GM19455 (cell line): ENCODE measurements around the gene KLHL21.
A peak's percentile ranks its signal among the peaks of the same experiment; 100 is the strongest.
"Not testable (repeated sequence)": the region's sequence is repeated elsewhere in the genome, so short reads cannot be mapped to it uniquely, and the experiment has no call there.

Source experiments
- ATAC-seq: cut with Tn5 transposase; IDR thresholded peaks from one replicate; pipeline ENCODE4 v1.9.1; 2021; ENCODE audit not compliant: unreplicated experiment

The KLHL21 gene, protein sequence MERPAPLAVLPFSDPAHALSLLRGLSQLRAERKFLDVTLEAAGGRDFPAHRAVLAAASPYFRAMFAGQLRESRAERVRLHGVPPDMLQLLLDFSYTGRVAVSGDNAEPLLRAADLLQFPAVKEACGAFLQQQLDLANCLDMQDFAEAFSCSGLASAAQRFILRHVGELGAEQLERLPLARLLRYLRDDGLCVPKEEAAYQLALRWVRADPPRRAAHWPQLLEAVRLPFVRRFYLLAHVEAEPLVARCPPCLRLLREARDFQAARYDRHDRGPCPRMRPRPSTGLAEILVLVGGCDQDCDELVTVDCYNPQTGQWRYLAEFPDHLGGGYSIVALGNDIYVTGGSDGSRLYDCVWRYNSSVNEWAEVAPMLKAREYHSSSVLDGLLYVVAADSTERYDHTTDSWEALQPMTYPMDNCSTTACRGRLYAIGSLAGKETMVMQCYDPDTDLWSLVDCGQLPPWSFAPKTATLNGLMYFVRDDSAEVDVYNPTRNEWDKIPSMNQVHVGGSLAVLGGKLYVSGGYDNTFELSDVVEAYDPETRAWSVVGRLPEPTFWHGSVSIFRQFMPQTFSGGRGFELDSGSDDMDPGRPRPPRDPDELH

DNA sequence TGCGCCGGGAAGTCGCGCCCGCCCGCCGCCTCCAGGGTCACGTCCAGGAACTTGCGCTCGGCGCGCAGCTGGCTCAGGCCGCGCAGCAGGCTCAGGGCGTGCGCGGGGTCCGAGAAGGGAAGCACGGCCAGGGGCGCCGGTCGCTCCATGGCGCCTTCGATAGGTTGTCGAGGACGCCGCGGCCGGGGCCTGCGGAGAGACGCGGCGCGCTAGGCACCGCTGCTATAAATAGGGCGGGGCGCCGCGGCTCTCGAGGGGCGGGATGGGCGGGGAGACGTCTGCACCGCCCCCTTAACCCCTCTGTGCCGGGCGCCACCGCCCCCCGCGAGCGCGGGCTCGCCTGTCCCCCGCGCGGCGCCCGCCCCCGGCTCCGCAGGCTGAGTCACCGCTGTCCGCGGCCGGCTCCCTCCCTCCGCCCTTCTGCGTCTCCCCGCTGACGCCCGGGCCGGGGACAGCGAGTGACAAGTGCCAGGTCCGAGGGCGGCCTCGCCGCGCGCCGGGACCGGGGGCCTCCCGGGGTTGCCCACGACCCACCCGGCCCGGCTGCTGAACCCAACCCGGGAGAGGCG is at the start of gene KLHL21:
Gene KLHL21, minus strand, starts transcription at position 201 of the 569 bp plus-strand sequence. Its CDS starts 52 bp downstream, at position 149.
- ATAC-seq = peak; percentile 47

DNA sequence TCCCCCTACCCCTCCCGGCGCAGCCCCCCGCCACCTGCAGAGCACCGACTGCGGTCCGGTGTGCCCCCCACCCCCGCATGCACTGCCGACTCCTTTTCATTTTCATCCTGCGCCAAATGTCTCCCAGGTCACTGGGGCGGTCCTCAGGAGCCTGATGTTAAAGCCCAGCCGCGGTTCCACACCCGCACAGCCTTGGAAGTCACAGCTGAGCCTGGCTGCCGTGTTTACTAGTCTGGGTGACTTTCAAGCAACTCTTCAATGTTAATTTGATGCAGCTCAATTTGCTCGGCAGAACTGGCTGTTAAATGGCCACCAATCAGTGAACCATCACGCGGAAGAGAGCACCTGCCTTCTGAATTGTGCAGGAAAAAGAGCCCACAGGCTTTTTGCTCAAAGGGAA is 49.2 kb upstream of the KLHL21 start:
- no peak for ATAC-seq

DNA sequence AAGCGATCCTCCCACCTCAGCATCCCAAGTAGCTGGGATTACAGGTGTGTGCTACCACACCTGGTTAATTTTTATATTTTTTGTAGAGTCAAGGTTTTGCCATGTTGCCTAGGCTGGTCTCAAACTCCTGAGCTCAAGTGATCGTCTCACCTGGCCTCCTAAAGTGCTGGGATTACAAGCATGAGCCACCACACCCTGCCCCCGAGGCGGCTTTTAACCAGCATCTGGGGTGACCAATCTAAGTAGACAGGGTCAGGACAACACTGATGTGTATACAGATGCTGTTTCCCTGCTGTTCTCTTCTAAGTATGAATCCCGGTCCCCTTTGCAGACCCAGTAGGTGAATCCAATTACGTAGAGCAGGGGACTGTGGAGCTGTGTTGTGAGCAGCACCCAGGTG is 45.9 kb upstream of the KLHL21 start:
- no peak for ATAC-seq

DNA sequence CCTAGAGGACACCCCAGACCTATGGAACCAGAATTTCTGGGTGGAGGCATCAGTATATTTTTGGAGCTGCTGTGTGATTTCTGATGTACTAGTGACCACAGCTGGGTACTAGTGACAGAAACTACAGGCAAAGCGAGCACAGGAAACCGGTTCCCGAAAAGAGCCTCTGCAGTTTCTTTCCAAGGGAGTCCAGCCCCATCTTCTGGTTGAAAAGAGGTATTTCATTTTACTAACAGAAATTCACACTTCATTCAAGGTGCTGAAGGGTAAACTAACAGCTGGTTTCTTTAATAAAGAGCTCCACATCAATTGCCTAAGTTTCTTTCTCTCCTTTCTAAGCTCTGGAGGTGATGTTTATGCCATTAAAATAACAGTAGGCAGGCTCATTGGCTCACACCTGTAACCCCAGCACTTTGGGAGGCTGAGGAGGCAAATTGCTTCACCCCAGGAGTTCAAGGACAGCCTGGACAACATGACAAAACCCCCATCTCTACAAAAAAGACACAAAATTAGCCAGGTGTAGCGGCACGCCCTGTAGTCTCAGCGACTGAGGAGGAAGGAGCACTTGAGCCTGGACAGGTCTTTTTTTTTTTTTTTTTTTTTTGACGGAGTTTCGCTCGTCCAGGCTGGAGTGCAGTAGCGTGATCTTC is 44.0 kb upstream of the KLHL21 start:
- ATAC-seq = no peak

DNA sequence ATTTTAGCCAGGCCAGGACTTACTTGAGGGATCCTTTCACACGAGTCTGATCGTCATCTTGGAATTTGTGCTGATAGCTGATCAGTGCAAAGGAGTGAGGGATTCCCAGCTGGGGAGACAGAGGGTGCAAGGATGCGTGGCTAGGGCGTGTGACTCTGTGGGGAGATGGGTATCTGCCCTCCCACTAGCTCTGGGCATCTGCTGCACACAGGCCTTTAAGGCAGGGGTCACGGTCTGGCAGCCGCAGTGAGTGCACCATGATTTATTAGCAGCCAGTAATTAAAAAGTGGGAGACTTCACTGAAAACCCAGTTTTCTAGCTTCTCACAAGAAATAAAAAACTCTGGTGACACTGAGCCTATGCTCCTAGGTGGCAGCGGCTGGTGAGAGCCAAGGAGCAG is 42.3 kb upstream of the KLHL21 start:
- ATAC-seq = no peak

DNA sequence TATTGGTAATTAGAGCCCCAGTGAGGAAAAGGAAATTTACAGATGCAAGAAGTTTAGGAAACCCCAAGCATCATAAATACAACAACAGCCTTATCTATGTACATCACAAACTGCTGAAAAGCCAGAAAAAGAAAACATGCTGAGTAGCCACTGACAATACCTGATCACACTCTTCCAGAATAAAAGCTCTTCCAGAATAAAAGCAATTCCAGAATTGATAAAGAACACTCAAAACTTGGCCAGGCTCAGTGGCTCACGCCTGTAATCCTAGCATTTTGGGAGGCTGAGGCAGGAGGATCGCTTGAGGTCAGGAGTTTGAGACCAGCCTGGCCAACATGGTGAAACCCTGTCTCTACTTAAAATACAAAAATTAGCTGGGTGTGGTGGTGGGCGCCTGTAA is 38.2 kb upstream of the KLHL21 start:
- ATAC-seq = not testable (repeated sequence)

DNA sequence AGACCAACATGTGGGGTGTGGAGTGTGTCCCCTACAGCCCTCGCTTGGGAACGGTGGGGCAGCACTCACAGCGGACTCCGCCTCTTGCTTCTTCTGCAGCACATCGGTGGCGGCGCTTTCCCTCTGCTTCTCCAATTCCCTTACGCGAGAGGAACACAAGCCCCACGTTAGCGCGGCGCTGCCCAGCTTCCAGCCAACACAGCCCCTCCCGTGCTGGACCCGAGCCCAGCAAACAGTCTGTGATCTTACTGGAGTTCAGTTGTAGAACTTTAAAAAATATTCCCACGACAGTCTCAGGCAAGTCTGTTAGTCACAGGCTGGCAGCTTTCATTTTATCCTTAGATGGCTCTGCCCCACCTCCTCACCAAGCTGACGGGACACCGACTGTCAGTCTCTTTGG is 35.6 kb upstream of the KLHL21 start:
- ATAC-seq = no peak

DNA sequence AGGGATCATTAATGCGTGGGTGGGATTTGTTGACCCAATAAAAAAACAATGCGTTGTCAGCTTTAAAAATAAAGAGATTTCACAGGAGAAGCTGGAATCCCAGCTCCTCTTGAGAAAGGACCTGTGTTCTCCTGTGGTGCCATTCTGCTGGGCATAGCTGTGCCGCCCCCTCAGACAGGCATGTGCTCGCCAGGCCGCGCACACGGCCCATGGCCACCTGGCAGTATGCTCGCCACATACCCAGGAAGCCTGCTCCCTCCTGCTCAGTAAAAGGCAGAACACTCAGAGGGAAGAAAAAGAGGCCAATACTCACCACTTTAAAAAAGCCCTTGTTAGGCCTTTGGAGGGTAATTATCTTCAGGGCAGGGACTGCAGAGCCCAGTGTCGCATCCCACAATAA is 35.1 kb upstream of the KLHL21 start:
- ATAC-seq = no peak

DNA sequence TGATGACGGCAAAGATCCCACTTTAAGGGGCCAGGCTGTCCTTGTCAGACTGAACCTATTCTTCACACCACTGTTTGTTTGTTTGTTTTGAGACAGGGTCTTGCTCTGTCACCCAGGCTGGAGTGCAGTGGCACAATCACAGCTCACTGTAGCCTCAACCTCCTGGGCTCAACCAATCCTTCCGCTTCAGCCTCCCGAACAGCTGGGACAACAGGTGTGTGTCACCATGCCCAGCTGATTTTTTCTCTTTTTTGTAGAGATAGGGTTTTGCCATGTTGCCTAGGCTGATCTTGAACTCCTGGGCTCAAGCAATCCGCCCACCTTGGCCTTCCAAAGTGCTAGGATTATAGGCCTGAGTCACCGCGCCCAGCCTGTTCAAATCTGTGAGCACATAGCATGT is 34.1 kb upstream of the KLHL21 start:
- not testable (repeated sequence) for ATAC-seq

DNA sequence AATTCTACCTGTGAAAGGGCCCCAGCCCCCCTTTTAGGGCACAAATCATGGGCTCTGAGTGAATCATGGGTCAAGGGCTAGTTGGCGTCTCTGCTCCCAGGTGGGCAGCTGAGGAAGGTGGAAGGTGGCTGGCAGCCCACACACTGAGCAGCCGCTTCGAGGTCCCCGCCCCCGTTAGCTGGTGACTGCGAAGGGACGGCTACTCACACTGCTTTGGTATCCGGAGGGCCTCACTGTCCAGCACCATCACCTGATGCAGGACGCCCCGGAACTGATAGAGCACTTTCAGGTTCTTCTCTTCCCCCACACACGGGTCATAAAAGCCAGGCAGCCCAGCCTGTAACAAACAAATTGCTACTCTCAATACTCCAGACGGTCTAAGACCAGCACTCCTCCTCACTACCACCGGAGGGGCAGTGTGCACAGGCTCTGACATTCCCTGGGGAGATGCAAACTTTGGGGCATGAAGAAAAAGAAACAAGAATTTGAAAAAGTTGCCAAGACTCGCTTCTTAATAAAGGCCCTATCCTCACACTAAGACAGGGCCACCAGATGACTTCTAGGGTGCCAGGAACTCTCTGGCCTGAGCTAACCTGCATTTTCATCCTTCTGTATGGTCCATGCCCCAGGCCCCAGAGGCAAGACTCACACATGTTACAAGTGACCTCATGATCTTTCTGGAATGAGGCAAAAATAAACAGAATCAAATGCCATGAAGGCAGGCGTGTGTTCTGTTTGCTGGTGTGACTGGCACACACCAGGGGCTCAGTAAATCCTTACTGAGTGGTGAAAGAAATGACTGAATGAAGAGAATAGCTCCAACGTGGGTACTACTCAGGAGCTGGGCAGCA is 33.5 kb upstream of the KLHL21 start:
- ATAC-seq = no peak

DNA sequence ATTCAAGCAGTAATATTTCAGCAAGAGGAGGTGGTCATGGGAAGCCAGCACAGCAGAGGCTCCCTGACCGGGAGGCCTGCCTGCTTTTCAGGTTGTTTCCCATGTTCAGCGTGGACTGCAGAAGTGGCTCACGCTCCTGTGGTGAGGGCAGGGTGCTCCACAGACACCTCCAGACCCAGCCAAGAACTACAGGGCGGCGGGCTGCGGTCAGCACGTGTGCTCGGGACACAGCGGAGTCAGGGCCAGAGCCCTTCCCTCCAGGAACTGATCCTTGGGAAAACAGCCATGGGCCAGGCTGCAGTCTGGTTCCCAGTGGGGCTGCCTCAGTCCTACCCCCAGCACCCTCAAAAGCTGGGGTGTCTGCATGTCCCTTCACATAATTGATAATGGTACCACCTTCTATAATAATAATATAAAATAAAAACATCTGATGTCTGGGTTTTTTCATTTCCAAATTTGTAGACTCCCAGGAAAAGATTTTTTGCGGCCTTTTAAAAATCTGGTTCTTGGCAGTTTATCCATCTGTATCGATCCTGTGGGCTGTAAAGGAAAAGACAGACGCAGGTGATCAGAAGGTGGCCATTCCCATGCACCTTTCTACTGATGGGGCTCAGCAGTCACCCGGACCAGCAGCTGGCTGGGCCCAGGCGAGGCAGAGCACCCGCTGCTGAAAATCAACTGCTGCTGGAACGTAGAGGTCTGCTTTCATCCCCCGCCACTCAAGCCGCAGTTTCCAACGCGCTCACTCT is 32.7 kb upstream of the KLHL21 start:
- no peak for ATAC-seq

DNA sequence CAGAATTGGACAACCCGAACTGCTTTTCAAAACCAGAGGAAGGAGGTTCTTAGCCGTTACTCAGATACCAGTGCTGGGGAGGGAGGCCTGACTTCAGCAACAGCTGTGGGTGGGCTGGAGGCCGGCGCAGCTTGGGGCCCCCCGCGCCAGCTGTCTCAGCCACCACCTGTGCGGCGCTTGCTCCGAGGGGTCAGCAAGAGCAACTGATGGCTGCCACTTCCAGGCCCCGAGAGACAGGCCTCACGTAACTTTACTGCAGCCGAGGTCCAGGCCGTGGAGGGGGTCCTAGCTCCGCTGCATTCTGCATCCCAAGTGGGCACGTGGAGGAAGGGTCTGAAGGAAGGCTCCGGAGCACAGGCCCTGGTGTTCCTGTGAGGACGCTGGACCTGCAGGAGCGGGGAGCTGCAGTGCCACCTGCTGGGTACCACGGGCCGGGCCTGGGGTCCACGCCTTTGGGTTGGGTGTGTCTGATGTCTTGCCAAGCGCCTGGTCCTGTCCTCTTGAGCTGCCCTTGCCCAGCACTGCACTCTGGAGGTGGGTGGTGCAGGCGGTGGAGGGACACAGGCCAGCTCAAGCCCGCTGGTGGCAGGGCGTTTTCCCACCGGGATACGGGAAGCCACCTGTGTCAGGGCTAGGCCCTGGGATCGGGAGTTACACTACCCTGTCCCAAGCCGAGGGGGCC is 31.8 kb upstream of the KLHL21 start:
- ATAC-seq = no peak

DNA sequence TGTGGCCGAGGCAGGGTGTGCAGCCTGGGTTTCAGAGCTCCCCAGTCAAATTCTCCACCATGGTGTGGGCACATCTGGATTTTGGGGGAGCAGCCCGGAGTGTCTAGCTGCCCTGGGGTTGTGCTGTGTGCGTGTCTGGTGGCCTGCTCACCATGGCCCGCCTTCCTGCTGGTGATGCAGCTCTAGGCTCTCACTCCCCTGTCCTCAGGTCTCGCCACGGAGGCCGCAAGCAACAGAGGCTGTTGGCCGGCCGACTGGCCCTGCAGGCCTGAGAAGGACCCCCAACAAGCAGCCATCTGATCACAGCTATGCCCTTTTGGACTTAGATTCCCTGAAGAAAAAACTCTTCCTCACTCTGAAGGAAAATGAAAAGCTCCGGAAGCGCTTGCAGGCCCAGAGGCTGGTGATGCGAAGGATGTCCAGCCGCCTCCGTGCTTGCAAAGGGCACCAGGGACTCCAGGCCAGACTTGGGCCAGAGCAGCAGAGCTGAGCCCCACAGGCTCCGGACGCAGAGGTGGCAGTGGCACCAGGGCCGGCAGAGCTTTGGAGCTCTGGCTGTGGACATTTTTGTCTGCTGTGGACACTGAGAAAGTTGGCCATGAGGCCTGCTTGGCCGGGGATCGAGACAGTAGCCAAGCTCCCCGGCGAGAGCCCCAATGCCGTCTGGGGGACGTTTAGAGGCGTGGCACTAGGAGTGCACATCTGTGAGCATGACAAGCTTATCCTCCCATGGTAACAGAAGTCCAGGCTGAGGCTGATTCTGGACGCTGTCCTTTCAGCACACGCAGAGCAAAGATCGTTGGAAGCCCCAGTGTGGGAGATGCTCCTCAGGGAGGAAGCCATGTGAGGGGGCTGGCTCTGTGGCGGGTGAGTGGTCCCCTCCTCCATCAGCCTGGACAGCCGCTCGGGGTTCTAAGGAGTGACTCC is 30.2 kb upstream of the KLHL21 start:
- no peak for ATAC-seq

DNA sequence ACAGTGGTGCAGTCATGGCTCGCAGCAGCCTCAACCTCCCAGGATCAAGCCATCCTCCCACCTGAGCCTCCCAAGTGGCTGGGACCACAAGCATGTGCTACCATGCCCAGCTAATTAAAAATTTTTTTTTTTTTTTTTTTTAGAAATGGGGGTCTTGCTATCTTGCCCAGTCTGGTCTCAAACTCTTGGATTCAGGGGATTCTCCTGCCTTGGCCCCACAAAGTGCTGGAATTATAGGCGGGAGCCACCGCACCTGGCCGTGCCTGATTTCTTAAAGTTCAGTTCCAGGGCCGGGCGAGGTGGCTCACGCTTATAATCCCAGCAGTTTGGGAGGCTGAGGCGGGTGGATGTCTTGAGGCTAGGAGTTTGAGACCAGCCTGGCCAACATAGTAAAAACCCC is 28.4 kb upstream of the KLHL21 start:
- ATAC-seq = no peak

DNA sequence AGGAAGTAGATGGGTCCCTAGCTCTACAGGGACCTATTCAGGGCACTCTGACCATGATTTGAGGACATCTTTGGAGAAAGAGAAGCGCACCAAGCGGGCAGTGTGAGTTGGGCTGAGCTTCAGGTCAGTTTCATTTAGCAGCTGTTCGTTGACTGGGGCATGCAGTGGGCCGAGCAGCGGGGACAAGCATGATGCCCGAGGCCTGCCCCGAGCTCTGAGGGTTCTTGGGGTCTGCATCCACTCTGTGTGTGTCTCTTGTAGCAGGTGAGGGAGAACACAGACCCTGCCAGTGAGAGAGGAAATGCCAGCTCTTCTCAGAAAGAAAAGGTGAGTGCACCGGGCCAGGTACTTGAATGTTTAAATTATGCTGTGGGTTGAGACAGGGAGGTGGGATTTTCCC is 27.4 kb upstream of the KLHL21 start:
- ATAC-seq = no peak

DNA sequence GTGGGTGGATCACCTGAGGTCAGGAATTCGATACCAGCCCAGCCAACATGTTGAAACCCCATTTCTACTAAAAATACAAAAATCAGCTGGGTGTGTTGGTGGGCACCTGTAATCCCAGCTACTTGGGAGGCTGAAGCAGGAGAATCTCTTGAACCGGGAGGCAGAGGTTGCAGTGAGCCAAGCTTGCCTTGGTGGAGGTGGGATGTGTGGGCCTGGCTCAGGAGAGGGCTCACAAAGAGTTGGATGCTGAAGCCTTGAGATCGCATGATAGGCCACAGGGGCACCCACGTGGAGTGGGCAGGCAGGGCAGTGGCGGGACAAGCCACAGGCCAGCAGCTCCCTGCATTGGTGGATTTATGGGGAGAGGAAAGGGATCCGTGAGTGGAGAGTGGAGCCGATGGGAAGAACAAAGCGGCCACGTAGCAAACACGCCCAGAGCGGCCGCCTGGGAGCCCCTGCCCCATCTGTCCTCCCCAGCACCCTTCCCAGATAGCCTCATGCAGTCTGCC is 26.4 kb upstream of the KLHL21 start:
- no peak for ATAC-seq

DNA sequence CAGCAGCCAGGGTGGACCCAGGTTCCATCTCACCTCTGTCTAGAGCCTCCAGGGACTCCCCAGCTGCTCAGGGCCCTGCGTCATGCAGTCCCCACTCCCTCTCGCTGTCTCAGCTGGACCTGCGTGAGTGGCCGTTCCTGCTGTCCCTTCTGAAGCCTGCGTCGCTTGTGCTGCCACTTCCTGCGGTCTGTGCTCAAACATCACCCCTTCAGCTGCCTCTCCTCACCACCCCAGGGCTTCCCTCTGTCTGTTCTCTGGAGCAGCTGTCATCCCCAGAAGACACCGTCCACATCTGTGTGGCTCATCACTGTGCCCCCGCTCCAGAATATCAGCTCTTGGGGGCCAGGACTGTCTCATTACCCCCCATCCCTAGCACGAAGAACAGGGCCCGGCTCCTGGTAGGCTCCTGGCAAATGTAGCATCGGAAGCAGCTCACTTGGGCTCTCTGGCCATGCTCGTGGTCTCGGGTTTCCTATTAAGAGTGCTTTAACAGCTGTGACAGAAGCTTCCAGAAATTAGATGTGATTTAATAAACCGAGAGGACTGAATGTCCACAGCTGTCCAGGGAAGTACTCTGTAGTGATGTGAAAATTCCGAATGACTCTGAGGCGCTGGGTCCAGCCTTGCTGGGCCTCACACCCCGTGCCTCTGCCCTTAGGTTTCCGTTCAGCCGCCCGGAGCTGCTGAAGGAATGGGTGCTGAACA is 25.3 kb upstream of the KLHL21 start:
- no peak for ATAC-seq

DNA sequence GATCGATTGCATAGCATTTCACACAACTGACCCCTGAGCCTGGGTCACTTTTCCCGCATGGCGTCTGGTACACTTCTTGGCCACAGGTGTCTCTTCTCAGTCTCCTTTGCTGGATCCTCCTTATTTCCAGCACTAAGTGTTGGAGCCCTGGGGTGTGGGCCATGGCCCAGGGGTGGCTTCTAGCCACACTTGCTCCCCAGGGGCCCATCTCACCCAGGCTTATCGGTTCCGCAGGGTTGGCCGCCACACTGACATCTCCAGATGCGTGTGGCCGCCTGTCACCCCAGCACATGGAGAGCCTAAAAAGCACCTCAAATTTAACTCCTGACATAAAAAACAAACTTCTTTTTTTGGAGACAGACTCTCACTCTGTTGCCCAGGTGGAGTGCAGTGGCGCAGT is 24.4 kb upstream of the KLHL21 start:
- no peak for ATAC-seq
